Transverse colon (tissue), 4 donors: ENCODE results near the gene AFF1.
A peak's percentile ranks its signal among the peaks of the same experiment; 100 is the strongest.

Experiments
- POLR2AphosphoS5 ChIP-seq, 3 donors: sonication (generic); formaldehyde crosslinking; IDR thresholded peaks; one replicate each; pipeline ENCODE4 v1.6.1; 2016; ENCODE audit warnings: antibody characterized with exemption in 3 of 3
- TF ChIP-seq, protein P1 (sequence below), 5 experiments: fragments of 200-600 bp in 3 of 5; fragments of 450-650 bp in 2 of 5; sonication (generic) in 3 of 5; IDR thresholded peaks; 1 replicate in 2 of 5; 2 replicates in 3 of 5; pipeline ENCODE4 v1.5.1; 2016 to 2017; ENCODE audit warnings: antibody characterized with exemption in 5 of 5, inconsistent platforms in 3 of 5, mild to moderate bottlenecking in 2 of 5, moderate library complexity in 1 of 5

DNA sequence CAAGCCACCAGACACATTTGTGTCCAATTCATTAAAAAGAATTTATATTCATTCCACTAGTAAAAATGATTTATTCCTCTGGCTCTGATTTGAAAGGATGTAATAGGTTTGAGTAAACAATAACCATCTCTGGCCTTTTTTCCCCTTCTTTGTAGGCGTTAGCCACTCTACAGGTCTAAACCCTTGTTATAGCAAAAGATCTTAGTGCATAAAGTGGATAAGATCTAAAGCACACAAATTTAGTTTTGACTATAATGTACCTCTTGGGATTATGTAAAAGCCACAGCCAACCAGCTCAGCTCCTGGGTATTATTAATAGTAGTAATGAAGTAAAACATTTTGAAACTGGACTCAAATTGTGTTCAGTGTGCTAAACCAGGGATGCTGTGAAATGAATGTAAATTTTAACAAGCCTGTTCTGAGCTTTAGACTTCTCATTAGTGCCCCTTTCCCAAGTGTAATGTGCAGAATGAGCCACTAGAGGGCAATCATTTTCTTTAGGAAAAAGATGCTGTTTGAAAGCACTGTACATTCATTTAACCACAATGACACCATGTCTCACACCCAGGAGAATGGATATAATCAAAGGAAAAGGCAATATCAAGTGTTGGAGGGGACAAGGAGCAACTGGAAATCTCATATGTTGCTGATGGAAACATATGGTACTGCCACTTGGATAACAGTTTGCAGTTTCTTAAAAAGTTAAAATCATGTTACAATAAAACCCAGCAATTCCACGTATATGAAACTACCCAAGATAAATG, 215.9 kb downstream of the AFF1 start:
- TF ChIP-seq POLR2AphosphoS5 (IDR thresholded peaks at IDR 0.05): no peak
- TF ChIP-seq, protein P1, sequence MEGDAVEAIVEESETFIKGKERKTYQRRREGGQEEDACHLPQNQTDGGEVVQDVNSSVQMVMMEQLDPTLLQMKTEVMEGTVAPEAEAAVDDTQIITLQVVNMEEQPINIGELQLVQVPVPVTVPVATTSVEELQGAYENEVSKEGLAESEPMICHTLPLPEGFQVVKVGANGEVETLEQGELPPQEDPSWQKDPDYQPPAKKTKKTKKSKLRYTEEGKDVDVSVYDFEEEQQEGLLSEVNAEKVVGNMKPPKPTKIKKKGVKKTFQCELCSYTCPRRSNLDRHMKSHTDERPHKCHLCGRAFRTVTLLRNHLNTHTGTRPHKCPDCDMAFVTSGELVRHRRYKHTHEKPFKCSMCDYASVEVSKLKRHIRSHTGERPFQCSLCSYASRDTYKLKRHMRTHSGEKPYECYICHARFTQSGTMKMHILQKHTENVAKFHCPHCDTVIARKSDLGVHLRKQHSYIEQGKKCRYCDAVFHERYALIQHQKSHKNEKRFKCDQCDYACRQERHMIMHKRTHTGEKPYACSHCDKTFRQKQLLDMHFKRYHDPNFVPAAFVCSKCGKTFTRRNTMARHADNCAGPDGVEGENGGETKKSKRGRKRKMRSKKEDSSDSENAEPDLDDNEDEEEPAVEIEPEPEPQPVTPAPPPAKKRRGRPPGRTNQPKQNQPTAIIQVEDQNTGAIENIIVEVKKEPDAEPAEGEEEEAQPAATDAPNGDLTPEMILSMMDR (IDR thresholded peaks at IDR 0.05): peak; percentile 91 to 95 (median 94)
